Activated T-cell treated with anti-CD3 and anti-CD28 coated beads, Interleukin-2, amount 50 U/mL, for 24 hours (primary cell): Measurements from ENCODE around the gene CEP250.

Experiments used
- DNase-seq: peaks from one replicate; pipeline ENCODE4 v3.0.0-alpha.2; 2020
- H3K27ac Mint-ChIP-seq: 2 replicates; pipeline ENCODE4 v1.8.0; 2020; ENCODE audit warnings: mild to moderate bottlenecking, mixed read lengths
- H3K27me3 Mint-ChIP-seq: 2 replicates; pipeline ENCODE4 v1.8.0; 2020; ENCODE audit warnings: mixed read lengths
- H3K36me3 Mint-ChIP-seq: 2 replicates; pipeline ENCODE4 v1.8.0; 2020; ENCODE audit warnings: low read depth, mixed read lengths
- H3K4me1 Mint-ChIP-seq: 2 replicates; pipeline ENCODE4 v1.8.0; 2020; ENCODE audit warnings: low read depth, mixed read lengths
- H3K4me3 Mint-ChIP-seq: 2 replicates; pipeline ENCODE4 v1.8.0; 2020; ENCODE audit warnings: mild to moderate bottlenecking, moderate library complexity, mixed read lengths
- H3K9me3 Mint-ChIP-seq: 2 replicates; pipeline ENCODE4 v1.8.0; 2020; ENCODE audit warnings: mixed read lengths

CEP250 gene

GRCh38 chr20:35497320-35497719 lies 41.9 kb downstream of the CEP250 start:
- Mint-ChIP-seq H3K27ac (peak overlapping the region; percentile 51), H3K27me3 (no peaks in the 10 kb centered on the region), H3K36me3 (peaks cover 99% of the 10 kb centered on the region), H3K9me3 (no peaks in the 10 kb centered on the region), H3K4me1 (peaks cover 15% of the 10 kb centered on the region), H3K4me3 (no peak overlapping the region)
- no peak for DNase-seq

- Mint-ChIP-seq H3K9me3 (no peaks in the 10 kb centered on the region), H3K27ac (peak overlapping the region; percentile 51), H3K36me3 (peaks cover 99% of the 10 kb centered on the region), H3K4me3 (no peak overlapping the region), H3K4me1 (peaks cover 10% of the 10 kb centered on the region), H3K27me3 (no peaks in the 10 kb centered on the region)
- no peak for DNase-seq
Measured at GRCh38 chr20:35497780-35498189, 42.4 kb downstream of the CEP250 start.

GRCh38 chr20:35499271-35499670 lies 43.9 kb downstream of the CEP250 start:
- Mint-ChIP-seq H3K4me3 (no peak overlapping the region), H3K9me3 (no peaks in the 10 kb centered on the region), H3K36me3 (peaks cover 99% of the 10 kb centered on the region), H3K27me3 (no peaks in the 10 kb centered on the region), H3K27ac (peak overlapping the region; percentile 52), H3K4me1 (peaks cover 6% of the 10 kb centered on the region)
- no peak for DNase-seq

GRCh38 chr20:35502352-35502751 lies 47.0 kb downstream of the CEP250 start:
- Mint-ChIP-seq H3K27ac (peak overlapping the region; percentile 16), H3K36me3 (peaks cover 99% of the 10 kb centered on the region), H3K4me1 (peaks cover 28% of the 10 kb centered on the region), H3K9me3 (no peaks in the 10 kb centered on the region), H3K27me3 (no peaks in the 10 kb centered on the region), H3K4me3 (no peak overlapping the region)
- no peak for DNase-seq

GRCh38 chr20:35503281-35503680 lies 47.9 kb downstream of the CEP250 start:
- Mint-ChIP-seq H3K27ac (no peak overlapping the region), H3K27me3 (no peaks in the 10 kb centered on the region), H3K36me3 (peaks cover 99% of the 10 kb centered on the region), H3K4me1 (peaks cover 30% of the 10 kb centered on the region), H3K4me3 (no peak overlapping the region), H3K9me3 (no peaks in the 10 kb centered on the region)
- DNase-seq: no peak

- Mint-ChIP-seq H3K27ac (peak overlapping the region; percentile 72), H3K36me3 (peaks cover 99% of the 10 kb centered on the region), H3K4me1 (peaks cover 30% of the 10 kb centered on the region), H3K4me3 (no peak overlapping the region), H3K27me3 (no peaks in the 10 kb centered on the region), H3K9me3 (no peaks in the 10 kb centered on the region)
- DNase-seq: no peak
Measured at GRCh38 chr20:35503841-35504561, 48.6 kb downstream of the CEP250 start.

- no peak for DNase-seq
- Mint-ChIP-seq H3K4me1 (peaks cover 30% of the 10 kb centered on the region), H3K4me3 (no peak overlapping the region), H3K27me3 (no peaks in the 10 kb centered on the region), H3K36me3 (peaks cover 99% of the 10 kb centered on the region), H3K9me3 (no peaks in the 10 kb centered on the region), H3K27ac (peak overlapping the region; percentile 72)
Measured at GRCh38 chr20:35504751-35505150, 49.4 kb downstream of the CEP250 start.

GRCh38 chr20:35506179-35506578 lies 50.8 kb downstream of the CEP250 start:
- Mint-ChIP-seq H3K9me3 (no peaks in the 10 kb centered on the region), H3K36me3 (peaks cover 99% of the 10 kb centered on the region), H3K4me3 (no peak overlapping the region), H3K27ac (peak overlapping the region; percentile 68), H3K4me1 (peaks cover 30% of the 10 kb centered on the region), H3K27me3 (no peaks in the 10 kb centered on the region)
- DNase-seq: no peak

GRCh38 chr20:35506872-35507638 lies 51.7 kb downstream of the CEP250 start:
- DNase-seq: no peak
- Mint-ChIP-seq H3K9me3 (no peaks in the 10 kb centered on the region), H3K36me3 (peaks cover 99% of the 10 kb centered on the region), H3K4me3 (no peak overlapping the region), H3K4me1 (peaks cover 30% of the 10 kb centered on the region), H3K27me3 (no peaks in the 10 kb centered on the region), H3K27ac (peak overlapping the region; percentile 68)

GRCh38 chr20:35508493-35509218 lies 53.3 kb downstream of the CEP250 start:
- DNase-seq: no peak
- H3K27me3 Mint-ChIP-seq: no peaks in the 10 kb centered on the region
- no peaks in the 10 kb centered on the region for H3K9me3 Mint-ChIP-seq
- H3K4me1 Mint-ChIP-seq: peaks cover 30% of the 10 kb centered on the region
- H3K4me3 Mint-ChIP-seq: no peak overlapping the region
- H3K36me3 Mint-ChIP-seq: peaks cover 95% of the 10 kb centered on the region
- H3K27ac Mint-ChIP-seq: peak overlapping the region; percentile 50

- no peaks in the 10 kb centered on the region for H3K27me3 Mint-ChIP-seq
- peaks cover 95% of the 10 kb centered on the region for H3K36me3 Mint-ChIP-seq
- no peak overlapping the region for H3K27ac Mint-ChIP-seq
- no peak for DNase-seq
- H3K4me3 Mint-ChIP-seq: no peak overlapping the region
- H3K4me1 Mint-ChIP-seq: peaks cover 14% of the 10 kb centered on the region
- H3K9me3 Mint-ChIP-seq: no peaks in the 10 kb centered on the region
Measured at GRCh38 chr20:35510951-35511735, 55.7 kb downstream of the CEP250 start.

GRCh38 chr20:35511814-35512420 lies 56.5 kb downstream of the CEP250 start:
- peaks cover 87% of the 10 kb centered on the region for H3K36me3 Mint-ChIP-seq
- no peaks in the 10 kb centered on the region for H3K27me3 Mint-ChIP-seq
- no peaks in the 10 kb centered on the region for H3K9me3 Mint-ChIP-seq
- H3K4me3 Mint-ChIP-seq: no peak overlapping the region
- H3K27ac Mint-ChIP-seq: peak overlapping the region; percentile 62
- DNase-seq: no peak
- H3K4me1 Mint-ChIP-seq: peaks cover 6% of the 10 kb centered on the region

- H3K4me1 Mint-ChIP-seq: no peaks in the 10 kb centered on the region
- no peak for DNase-seq
- no peaks in the 10 kb centered on the region for H3K27me3 Mint-ChIP-seq
- H3K4me3 Mint-ChIP-seq: no peak overlapping the region
- peaks cover 62% of the 10 kb centered on the region for H3K36me3 Mint-ChIP-seq
- H3K27ac Mint-ChIP-seq: peak overlapping the region; percentile 39
- H3K9me3 Mint-ChIP-seq: no peaks in the 10 kb centered on the region
Measured at GRCh38 chr20:35514371-35514932, 59.1 kb downstream of the CEP250 start.
